ENCODE measurements around the gene CHST11. TPM values are rescaled to one million over a fixed set of nuclear protein-coding genes. Genes with fewer than 3 reads are reported as not detected.

Gene CHST11
- total and polyA plus RNA-seq, 9 of the 15 experiments (the other 6 are each of a cell fraction or from before 2014, with no cell fraction given): 2.3 to 38.7 (median 15.0) TPM

DNA sequence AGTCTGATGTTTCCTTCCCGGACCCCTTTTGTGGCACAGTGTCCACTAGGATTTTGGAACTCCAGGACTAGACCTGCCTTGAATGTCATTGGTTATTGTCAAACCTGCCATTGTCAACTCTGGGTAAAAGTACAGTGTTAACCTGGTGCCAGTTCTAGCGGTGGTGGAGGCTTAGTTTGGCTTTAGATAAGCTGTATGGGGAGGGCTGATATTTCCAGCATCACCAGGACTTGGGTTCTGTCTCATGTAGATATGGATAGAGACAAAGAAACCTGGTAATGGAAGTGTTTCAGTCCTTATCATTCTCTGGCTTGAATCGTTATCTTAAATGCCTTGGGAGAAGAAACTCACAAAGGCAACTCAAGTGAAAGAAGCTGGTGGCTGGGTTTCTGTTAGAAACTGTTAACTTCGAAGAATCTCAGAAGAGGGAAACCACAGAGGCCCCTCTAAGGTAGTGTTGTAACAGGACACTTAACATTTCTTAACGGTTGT, 10.6 kb downstream of the CHST11 start (continued):
- TF ChIP-seq CREB3 (tag; conservative IDR thresholded peaks at IDR 0.05; ENCODE audit: low read depth) (peak; percentile 84; the same call in 1 of the 2 replicates), ZNF253 (CRISPR knock-in tag; conservative IDR thresholded peaks at IDR 0.05) (no peak), ZNF431 (CRISPR knock-in tag; IDR thresholded peaks at IDR 0.05) (no peak), SMAD2 (IDR thresholded peaks at IDR 0.05; ENCODE audit: low read depth, low read length) (no peak), ZNF592 (IDR thresholded peaks at IDR 0.05) (peak; percentile 86), ZNF778 (CRISPR knock-in tag; IDR thresholded peaks at IDR 0.05) (no peak), CHAMP1 (IDR thresholded peaks at IDR 0.05) (peak; percentile 97), TCF7 (IDR thresholded peaks at IDR 0.05; ENCODE audit: borderline replicate concordance) (no peak), PML (IDR thresholded peaks at IDR 0.05; ENCODE audit: low read length) (peak; percentile 98), JUN (IDR thresholded peaks at IDR 0.05; ENCODE audit: borderline replicate concordance, low read depth, low read length) (0 out of 2 replicates have a peak, but pooled peaks have one; percentile 39), JUN (CRISPR knock-in tag; IDR thresholded peaks at IDR 0.05; ENCODE audit: borderline replicate concordance) (no peak), ZBTB7A (IDR thresholded peaks at IDR 0.05; ENCODE audit: borderline replicate concordance, control insufficient read depth, low read depth, low read length) (no peak), SMAD1 (IDR thresholded peaks at IDR 0.05; ENCODE audit: low read depth, low read length, partially characterized antibody) (peak; percentile 85), HDAC3 (IDR thresholded peaks at IDR 0.05; ENCODE audit: borderline replicate concordance, partially characterized antibody) (peak; percentile 96), SLC30A9 (CRISPR knock-in tag; IDR thresholded peaks at IDR 0.05) (no peak), FOXP1 (CRISPR knock-in tag; IDR thresholded peaks at IDR 0.05) (no peak), MTA3 (IDR thresholded peaks at IDR 0.05; ENCODE audit: borderline replicate concordance) (peak; percentile 91), ZSCAN29 (IDR thresholded peaks at IDR 0.05) (no peak)
- TF ChIP-seq, protein P1, sequence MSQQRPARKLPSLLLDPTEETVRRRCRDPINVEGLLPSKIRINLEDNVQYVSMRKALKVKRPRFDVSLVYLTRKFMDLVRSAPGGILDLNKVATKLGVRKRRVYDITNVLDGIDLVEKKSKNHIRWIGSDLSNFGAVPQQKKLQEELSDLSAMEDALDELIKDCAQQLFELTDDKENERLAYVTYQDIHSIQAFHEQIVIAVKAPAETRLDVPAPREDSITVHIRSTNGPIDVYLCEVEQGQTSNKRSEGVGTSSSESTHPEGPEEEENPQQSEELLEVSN (IDR thresholded peaks at IDR 0.05; ENCODE audit: borderline replicate concordance in 1 of 2, extremely low read depth in 1 of 2, insufficient read depth in 1 of 2, insufficient read length in 1 of 2, low read depth in 1 of 2, low read length in 1 of 2, poor library complexity in 1 of 2, severe bottlenecking in 1 of 2): no peak
